ENCODE data around the gene RETN. TPM values are rescaled to one million over a fixed set of nuclear protein-coding genes. Genes with fewer than 3 reads are reported as not detected.

Gene RETN
- total RNA-seq, 4 donors from 2014 or later = not detected

DNA sequence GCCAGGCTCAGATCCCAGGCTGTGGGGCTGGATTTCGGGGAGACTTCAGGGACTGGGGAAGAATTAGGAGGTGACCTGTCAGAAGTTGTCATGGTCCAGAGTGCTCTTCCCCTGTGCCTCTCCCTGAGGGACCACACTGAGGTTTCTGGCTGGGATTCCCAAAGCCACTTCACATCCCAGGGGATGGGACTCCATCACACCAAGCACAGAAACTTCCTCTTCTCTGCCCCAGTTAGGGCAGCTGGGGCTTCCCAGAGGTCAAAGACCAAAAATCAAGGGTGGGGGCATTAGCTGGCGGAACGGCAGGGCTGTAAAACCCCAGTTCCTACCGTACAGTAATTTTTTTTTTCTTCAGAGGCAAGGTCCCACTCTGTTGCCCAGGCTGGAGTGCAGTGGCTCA is 25.6 kb downstream of the RETN start:
- no peak for TF ChIP-seq POLR2A (IDR thresholded peaks at IDR 0.05)
- TF ChIP-seq, protein P1, sequence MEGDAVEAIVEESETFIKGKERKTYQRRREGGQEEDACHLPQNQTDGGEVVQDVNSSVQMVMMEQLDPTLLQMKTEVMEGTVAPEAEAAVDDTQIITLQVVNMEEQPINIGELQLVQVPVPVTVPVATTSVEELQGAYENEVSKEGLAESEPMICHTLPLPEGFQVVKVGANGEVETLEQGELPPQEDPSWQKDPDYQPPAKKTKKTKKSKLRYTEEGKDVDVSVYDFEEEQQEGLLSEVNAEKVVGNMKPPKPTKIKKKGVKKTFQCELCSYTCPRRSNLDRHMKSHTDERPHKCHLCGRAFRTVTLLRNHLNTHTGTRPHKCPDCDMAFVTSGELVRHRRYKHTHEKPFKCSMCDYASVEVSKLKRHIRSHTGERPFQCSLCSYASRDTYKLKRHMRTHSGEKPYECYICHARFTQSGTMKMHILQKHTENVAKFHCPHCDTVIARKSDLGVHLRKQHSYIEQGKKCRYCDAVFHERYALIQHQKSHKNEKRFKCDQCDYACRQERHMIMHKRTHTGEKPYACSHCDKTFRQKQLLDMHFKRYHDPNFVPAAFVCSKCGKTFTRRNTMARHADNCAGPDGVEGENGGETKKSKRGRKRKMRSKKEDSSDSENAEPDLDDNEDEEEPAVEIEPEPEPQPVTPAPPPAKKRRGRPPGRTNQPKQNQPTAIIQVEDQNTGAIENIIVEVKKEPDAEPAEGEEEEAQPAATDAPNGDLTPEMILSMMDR (IDR thresholded peaks at IDR 0.05) = no peak
- peaks cover 0 to 11% (median 0%) of the 10 kb centered on the region in 4 donors for H3K4me1 ChIP-seq
- H3K9me3 ChIP-seq = no peaks in the 10 kb centered on the region
- peak overlapping the region in 1 of 4 donors; percentile 27 for H3K27ac ChIP-seq
- DNase-seq = no peak
- H3K4me3 ChIP-seq = no peak overlapping the region
- no peaks in the 10 kb centered on the region for H3K36me3 ChIP-seq
- H3K27me3 ChIP-seq = no peaks in the 10 kb centered on the region

DNA sequence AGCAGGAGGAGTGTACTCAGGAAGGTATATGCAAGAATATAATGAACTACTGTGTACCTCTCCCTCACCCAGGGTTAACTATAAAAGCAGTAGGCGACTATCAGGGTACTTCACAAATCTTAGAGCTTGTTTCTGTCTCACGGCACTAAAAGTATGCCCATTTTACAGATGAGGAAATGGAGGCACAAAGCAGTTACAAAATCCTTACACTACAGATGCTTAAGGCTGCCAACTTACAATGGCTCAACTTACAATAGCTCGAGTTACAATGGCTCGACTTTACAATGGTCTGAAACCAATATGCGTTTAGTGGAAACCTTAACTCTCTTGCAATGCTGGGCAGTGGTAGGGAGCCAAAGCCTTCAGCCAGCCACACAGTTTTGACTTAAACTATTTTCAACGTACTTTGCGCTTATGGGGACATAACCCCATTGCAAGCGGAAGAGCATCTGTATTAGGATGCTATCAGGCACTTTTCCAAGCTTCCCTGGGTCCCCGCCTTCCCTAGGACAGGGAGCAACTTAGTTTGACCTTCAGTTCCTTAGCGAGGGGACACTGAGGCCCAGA is 29.0 kb downstream of the RETN start:
- Histone ChIP-seq H3K4me3 (no peak overlapping the region), H3K36me3 (no peaks in the 10 kb centered on the region), H3K27me3 (no peaks in the 10 kb centered on the region), H3K9me3 (no peaks in the 10 kb centered on the region), H3K4me1 (peaks cover 0 to 11% (median 0%) of the 10 kb centered on the region in 4 donors), H3K27ac (no peak overlapping the region)
- TF ChIP-seq POLR2A (IDR thresholded peaks at IDR 0.05) = no peak
- TF ChIP-seq, protein P1 (IDR thresholded peaks at IDR 0.05) = no peak
- DNase-seq = no peak

GRCh38 chr19:7698583-7698982 is 29.7 kb downstream of the RETN start:
- Histone ChIP-seq H3K4me1 (peaks cover 0 to 15% (median 0%) of the 10 kb centered on the region in 4 donors), H3K36me3 (no peaks in the 10 kb centered on the region), H3K9me3 (no peaks in the 10 kb centered on the region), H3K4me3 (no peak overlapping the region), H3K27me3 (no peaks in the 10 kb centered on the region), H3K27ac (peak overlapping the region in 1 of 4 donors; percentile 52)
- no peak for DNase-seq
- no peak for TF ChIP-seq POLR2A (IDR thresholded peaks at IDR 0.05)
- TF ChIP-seq, protein P1 (IDR thresholded peaks at IDR 0.05) = no peak

GRCh38 chr19:7699003-7699402 is 30.2 kb downstream of the RETN start:
- no peaks in the 10 kb centered on the region for H3K9me3 ChIP-seq
- no peak overlapping the region for H3K4me3 ChIP-seq
- peak overlapping the region in 1 of 4 donors; percentile 52 for H3K27ac ChIP-seq
- TF ChIP-seq, protein P1 (IDR thresholded peaks at IDR 0.05) = no peak
- TF ChIP-seq POLR2A (IDR thresholded peaks at IDR 0.05) = no peak
- no peaks in the 10 kb centered on the region for H3K36me3 ChIP-seq
- no peak for DNase-seq
- H3K27me3 ChIP-seq = no peaks in the 10 kb centered on the region
- H3K4me1 ChIP-seq = peaks cover 0 to 19% (median 0%) of the 10 kb centered on the region in 4 donors

- peak overlapping the region in 1 of 4 donors; percentile 52 for H3K27ac ChIP-seq
- no peaks in the 10 kb centered on the region for H3K9me3 ChIP-seq
- peaks cover 0 to 19% (median 0%) of the 10 kb centered on the region in 4 donors for H3K4me1 ChIP-seq
- no peaks in the 10 kb centered on the region for H3K36me3 ChIP-seq
- no peak for TF ChIP-seq POLR2A (IDR thresholded peaks at IDR 0.05)
- TF ChIP-seq, protein P1 (IDR thresholded peaks at IDR 0.05) = no peak
- H3K4me3 ChIP-seq = no peak overlapping the region
- DNase-seq = no peak
- no peaks in the 10 kb centered on the region for H3K27me3 ChIP-seq
Observed at GRCh38 chr19:7699417-7700401, 30.9 kb downstream of the RETN start.

Data from Peyer's patch (tissue), 4 donors.